ENCODE measurements around the gene CAVIN4. TPM values are rescaled to one million over a fixed set of nuclear protein-coding genes. Genes with fewer than 3 reads are reported as not detected.

CAVIN4 gene
- polyA plus RNA-seq, 1 donor (not counting 4 experiments of a cell fraction or from before 2014, with no cell fraction given) = 0.18 TPM

DNA sequence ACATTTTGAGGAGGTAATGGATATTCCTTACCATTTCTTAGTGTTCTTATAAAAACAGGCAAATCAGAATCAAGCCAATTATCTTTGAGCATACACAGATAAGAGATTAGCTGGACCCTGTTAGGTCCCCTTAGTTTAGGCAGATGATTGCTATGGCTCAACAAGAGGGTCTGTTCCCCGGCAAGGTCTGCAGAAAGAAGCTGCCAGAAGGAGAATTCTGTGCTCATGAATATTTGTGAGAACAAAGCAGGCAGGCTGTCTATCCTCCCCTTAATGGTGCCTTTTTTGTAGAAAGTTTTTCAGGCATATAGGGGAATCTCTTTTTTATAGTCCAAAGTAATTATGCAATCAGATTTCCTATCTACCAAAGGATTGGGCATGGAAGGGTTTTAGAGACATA, 27.5 kb downstream of the CAVIN4 start:
- H3K4me3 ChIP-seq (ENCODE audit: control insufficient read depth in 2 of 3, extremely low read depth in 1 of 3, insufficient read depth in 2 of 3, low read depth in 1 of 3, low read length in 3 of 3) = no peak overlapping the region
- no peak overlapping the region for H3K4me2 ChIP-seq (ENCODE audit: control insufficient read depth, extremely low read depth, insufficient read depth, low read depth, low read length)
- no peaks in the 10 kb centered on the region for H3K27me3 ChIP-seq (ENCODE audit: control insufficient read depth, extremely low read depth, insufficient read depth, low read length)
- no peaks in the 10 kb centered on the region for H4K20me1 ChIP-seq (ENCODE audit: control insufficient read depth, extremely low read depth, insufficient read depth, low read length)
- H3K9me1 ChIP-seq (ENCODE audit: control insufficient read depth, extremely low read depth, insufficient read depth, low read length) = no peaks in the 10 kb centered on the region
- no peaks in the 10 kb centered on the region for H3K36me3 ChIP-seq (ENCODE audit: control insufficient read depth in 2 of 2, extremely low read depth in 1 of 2, insufficient read depth in 2 of 2, low read length in 2 of 2)
- no peak overlapping the region for H2AFZ ChIP-seq (ENCODE audit: control insufficient read depth, low read length)
- TF ChIP-seq, protein P1, sequence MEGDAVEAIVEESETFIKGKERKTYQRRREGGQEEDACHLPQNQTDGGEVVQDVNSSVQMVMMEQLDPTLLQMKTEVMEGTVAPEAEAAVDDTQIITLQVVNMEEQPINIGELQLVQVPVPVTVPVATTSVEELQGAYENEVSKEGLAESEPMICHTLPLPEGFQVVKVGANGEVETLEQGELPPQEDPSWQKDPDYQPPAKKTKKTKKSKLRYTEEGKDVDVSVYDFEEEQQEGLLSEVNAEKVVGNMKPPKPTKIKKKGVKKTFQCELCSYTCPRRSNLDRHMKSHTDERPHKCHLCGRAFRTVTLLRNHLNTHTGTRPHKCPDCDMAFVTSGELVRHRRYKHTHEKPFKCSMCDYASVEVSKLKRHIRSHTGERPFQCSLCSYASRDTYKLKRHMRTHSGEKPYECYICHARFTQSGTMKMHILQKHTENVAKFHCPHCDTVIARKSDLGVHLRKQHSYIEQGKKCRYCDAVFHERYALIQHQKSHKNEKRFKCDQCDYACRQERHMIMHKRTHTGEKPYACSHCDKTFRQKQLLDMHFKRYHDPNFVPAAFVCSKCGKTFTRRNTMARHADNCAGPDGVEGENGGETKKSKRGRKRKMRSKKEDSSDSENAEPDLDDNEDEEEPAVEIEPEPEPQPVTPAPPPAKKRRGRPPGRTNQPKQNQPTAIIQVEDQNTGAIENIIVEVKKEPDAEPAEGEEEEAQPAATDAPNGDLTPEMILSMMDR (optimal IDR thresholded peaks at IDR 0.05 in 1 of 3, IDR thresholded peaks at IDR 0.05 in 1 of 3, conservative IDR thresholded peaks at IDR 0.05 in 1 of 3; ENCODE audit: extremely low read depth in 1 of 3, insufficient read depth in 2 of 3, low read length in 3 of 3) = no peak
- no peak for TF ChIP-seq EZH2 (IDR thresholded peaks at IDR 0.05; ENCODE audit: low read length)
- no peak for DNase-seq (ENCODE audit: low read depth, low spot score)
- no peak for FAIRE-seq
- H3K9me3 ChIP-seq (ENCODE audit: control insufficient read depth, low read depth, low read length) = no peaks in the 10 kb centered on the region
- peaks cover 6% of the 10 kb centered on the region for H3K4me1 ChIP-seq (ENCODE audit: control insufficient read depth, extremely low read depth, insufficient read depth, low read length)
- no peak overlapping the region for H3K9ac ChIP-seq (ENCODE audit: control insufficient read depth, extremely low read depth, insufficient read depth, low read length)
- dilution Hi-C loops (cut with MboI; ENCODE audit: extremely low pct_ligation_motif_present, low sequenced_read_pairs) = no loop called here
- no peaks in the 10 kb centered on the region for H3K79me2 ChIP-seq (ENCODE audit: control insufficient read depth, insufficient read depth, low read length)
- no peak overlapping the region for H3K27ac ChIP-seq (ENCODE audit: control insufficient read depth, insufficient read depth, low read length)

DNA sequence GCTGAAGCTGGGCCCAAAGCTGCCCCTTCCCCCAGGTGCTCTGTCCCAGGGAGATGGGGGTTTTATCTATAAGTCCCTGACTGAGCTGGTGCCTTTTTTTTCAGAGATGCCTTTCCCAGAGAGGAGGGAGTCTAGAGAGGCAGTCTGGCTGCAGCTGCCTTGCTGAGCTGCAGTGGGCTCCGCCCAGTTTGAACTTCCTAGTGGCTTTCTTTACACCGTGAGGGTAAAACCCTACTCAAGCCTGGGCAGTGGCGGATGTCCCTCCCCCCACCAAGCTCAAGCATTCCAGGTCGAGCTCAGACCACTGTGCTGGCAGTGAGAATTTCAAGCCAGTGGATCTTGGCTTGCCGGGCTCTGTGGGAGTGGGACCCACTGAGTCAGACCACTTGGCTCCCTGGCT, 41.3 kb downstream of the CAVIN4 start:
- no peak for FAIRE-seq
- Histone ChIP-seq H3K36me3 (ENCODE audit: control insufficient read depth in 2 of 2, extremely low read depth in 1 of 2, insufficient read depth in 2 of 2, low read length in 2 of 2) (no peaks in the 10 kb centered on the region), H3K27ac (ENCODE audit: control insufficient read depth, insufficient read depth, low read length) (no peak overlapping the region), H3K9me3 (ENCODE audit: control insufficient read depth, low read depth, low read length) (no peaks in the 10 kb centered on the region), H4K20me1 (ENCODE audit: control insufficient read depth, extremely low read depth, insufficient read depth, low read length) (no peaks in the 10 kb centered on the region), H3K79me2 (ENCODE audit: control insufficient read depth, insufficient read depth, low read length) (no peaks in the 10 kb centered on the region), H2AFZ (ENCODE audit: control insufficient read depth, low read length) (no peak overlapping the region), H3K9ac (ENCODE audit: control insufficient read depth, extremely low read depth, insufficient read depth, low read length) (no peak overlapping the region), H3K9me1 (ENCODE audit: control insufficient read depth, extremely low read depth, insufficient read depth, low read length) (no peaks in the 10 kb centered on the region), H3K4me1 (ENCODE audit: control insufficient read depth, extremely low read depth, insufficient read depth, low read length) (no peaks in the 10 kb centered on the region), H3K4me3 (ENCODE audit: control insufficient read depth in 2 of 3, extremely low read depth in 1 of 3, insufficient read depth in 2 of 3, low read depth in 1 of 3, low read length in 3 of 3) (no peak overlapping the region), H3K27me3 (ENCODE audit: control insufficient read depth, extremely low read depth, insufficient read depth, low read length) (no peaks in the 10 kb centered on the region), H3K4me2 (ENCODE audit: control insufficient read depth, extremely low read depth, insufficient read depth, low read depth, low read length) (no peak overlapping the region)
- dilution Hi-C loops (cut with MboI; ENCODE audit: extremely low pct_ligation_motif_present, low sequenced_read_pairs) = no loop called here
- no peak for DNase-seq (ENCODE audit: low read depth, low spot score)
- TF ChIP-seq, protein P1 (optimal IDR thresholded peaks at IDR 0.05 in 1 of 3, IDR thresholded peaks at IDR 0.05 in 1 of 3, conservative IDR thresholded peaks at IDR 0.05 in 1 of 3; ENCODE audit: extremely low read depth in 1 of 3, insufficient read depth in 2 of 3, low read length in 3 of 3) = no peak
- TF ChIP-seq EZH2 (IDR thresholded peaks at IDR 0.05; ENCODE audit: low read length) = no peak

Measured in keratinocyte (primary cell).